HTERT RPE-1 (cell line): ENCODE results near the gene STRN3.
"Not testable (repeated sequence)": the region's sequence is repeated elsewhere in the genome, so short reads cannot be mapped to it uniquely, and the experiment has no call there.

ENCODE experiments used
- in situ Hi-C: fragments of 300-500 bp; cut with MboI; formaldehyde crosslinking; loops from 4 replicates; pipeline ENCODE4 v1.14.3; 2020; ENCODE audit warnings: low sequenced_read_pairs

The STRN3 gene

GRCh38 chr14:30972882-30973582 is 53.1 kb downstream of the STRN3 start:
- in situ Hi-C loops, result no loop called here

DNA sequence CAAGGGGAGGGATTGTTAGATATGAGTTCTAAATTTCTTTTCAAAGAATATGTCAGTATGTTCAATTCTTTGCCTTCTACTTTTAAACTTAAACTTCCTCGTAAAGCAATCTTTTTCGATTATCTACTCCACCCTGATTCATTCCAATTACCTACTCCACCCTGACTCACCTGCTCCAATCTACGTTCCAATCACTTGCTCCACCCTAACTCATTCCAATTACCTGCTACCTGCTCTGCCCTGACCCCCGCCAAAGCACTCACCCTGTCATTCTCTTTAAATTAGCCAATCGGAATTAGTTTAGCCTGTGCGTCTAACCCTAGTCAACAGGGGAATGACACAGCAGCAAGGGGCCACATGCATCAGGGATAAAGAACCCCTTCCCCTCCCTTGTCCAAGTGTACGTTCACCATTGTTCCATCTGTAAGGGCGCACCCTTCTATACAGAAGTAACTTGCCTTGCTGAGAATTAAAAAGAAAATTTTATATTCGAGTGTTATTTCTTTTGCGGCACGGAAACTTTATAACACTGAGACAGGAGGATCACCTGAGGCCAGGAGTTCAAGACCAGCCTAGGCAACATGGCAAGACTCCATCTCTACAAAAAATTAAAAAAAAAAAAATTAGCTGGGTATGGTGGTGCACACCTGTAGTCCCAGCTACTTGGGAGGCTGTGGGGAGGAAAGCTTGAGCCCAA is 54.0 kb downstream of the STRN3 start:
- in situ Hi-C loops, result not testable (repeated sequence)

GRCh38 chr14:30971586-30971985 is 54.6 kb downstream of the STRN3 start:
- in situ Hi-C loops, result no loop called here

DNA sequence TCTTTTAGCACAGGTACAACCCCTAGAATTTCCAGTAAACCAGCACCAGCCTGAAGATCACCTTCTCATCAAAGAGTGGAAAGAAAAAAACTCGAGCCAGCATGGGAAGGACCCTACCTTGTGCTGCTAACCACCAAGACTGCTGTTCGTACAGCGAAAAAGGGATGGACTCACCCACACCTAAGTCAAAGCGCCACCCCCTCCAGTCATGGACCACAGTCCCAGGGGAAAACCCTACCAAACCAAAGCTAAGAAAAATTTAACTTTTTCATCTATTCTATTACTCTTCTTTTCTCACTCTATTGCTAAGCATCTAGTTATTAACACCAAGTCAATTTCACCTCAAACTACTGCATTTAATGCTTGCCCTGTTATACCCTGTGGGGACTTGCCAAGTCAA is 56.4 kb downstream of the STRN3 start:
- in situ Hi-C loops, result not testable (repeated sequence)

GRCh38 chr14:30967364-30968098 is 58.6 kb downstream of the STRN3 start:
- in situ Hi-C loops, result not testable (repeated sequence)

DNA sequence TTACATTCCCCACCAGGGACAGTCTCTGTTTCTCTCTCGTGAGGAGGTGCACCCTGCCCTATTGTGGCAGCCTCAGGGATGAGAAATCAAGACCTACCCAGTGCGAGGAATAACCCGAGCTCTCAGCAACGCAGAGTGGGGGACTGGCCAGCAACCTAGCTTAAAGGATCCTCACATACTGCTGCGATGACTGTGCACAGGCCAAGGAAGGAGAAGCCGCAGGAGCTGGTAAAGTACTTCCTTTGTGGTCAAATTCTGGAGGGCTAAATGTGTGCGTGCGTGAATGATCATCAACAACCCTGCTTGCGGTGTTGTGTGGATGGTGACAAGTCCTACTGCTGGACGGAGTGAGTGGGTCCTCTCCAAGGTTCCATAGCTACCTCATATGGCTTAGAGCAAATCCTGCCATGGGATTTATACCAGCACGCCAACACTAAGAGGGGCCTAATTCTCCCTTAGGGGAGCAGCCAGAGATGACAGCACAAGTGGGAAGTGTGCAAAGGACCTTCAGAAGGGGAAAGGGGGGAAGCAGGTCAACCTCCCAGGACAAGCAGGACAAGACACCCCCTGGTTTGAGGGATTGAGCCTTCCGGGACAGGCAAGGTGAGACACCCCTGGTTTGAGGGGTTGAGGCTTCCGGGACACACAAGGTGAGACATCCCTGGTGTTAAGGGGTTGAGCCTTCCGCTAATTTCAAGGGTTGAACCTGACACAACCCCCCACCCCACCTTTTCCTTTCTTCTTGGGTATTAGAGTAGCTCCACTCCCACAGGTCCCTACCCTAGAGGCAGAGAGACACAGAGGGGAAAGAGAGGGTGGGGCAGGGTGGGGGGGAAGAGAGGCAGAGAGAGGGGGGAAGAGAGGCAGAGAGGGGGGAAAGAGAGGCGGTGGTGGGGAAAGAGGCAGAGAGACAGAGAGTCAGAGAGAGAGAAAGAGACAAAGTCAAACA is 59.5 kb downstream of the STRN3 start:
- in situ Hi-C loops, result no loop called here

GRCh38 chr14:30965861-30966260 is 60.3 kb downstream of the STRN3 start:
- in situ Hi-C loops, result not testable (repeated sequence)

DNA sequence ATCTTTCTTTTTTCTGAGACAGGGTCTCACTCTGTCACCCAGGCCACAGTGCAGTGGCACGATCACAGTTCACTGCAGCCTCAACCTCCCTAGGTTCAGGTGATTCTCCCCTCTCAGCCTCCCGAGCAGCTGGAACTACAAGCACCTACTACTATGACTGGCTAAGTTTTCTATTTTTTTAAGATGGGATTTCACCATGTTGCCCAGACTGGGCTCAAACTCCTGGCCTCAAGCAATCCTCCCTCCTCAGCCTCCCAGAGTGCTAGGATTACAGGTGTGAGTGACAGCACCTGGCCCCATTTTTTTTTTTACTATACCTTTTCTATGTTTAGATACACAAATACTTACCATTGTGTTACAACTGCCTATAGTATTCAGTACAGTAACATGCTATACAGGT is 63.6 kb downstream of the STRN3 start:
- in situ Hi-C loops, result not testable (repeated sequence)

DNA sequence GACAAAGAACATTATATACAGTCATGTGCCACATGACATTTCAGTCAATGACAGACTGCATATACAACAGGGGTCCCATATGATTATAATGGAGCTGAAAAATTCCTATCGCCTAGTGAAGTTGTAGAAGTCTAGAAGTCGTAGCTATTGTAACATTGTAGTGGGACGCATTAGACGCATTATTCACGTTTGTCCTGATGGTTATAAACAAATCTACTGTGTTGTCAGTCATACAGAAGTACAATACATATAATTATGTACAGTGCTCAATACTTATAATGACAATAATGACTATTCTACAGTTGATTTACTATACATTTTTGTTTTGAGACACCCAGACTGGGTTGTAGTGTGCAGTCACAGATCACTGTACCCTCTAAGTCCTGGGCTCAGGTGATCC is 64.8 kb downstream of the STRN3 start:
- in situ Hi-C loops, result no loop called here

- in situ Hi-C loops, result no loop called here
Measured at GRCh38 chr14:30960216-30960615, 66.0 kb downstream of the STRN3 start.

DNA sequence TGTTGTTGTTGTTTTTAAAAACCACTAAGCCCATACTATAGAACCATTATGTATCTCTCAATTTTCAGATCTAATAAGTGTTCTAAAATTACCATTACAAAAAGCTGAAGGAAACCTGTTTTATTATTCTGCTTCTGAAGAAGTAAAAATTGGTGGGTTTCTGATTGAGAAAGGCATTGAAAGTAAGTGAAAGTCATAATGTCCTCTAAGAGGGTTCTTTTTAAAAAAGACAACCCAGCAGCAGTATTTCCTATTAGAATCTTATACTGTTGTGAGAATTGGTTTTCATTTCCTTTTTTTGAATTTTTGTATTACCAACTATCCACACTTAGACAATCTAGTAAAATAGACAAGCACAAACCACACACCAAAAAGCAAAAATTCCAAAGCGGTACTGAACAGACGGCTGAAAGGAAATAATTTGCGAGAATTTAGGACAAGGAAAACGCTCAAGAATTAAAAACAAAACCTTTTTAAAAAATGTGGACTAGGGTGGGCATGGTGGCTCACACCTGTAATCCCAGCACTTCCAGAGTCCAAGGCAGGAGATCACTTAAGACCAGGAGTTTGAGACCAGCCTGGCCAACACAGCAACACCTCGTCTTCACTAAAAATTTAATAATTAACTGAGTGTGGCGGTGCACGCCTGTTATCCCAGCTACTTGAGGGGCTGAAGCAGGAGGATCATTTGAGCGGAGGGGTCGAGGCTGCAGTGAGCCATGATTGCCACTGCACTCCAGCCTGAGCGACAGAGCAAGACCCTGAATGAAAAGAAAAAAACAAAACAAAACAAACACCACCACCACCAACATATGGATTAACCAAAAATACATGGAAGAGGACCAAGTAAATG is 67.4 kb downstream of the STRN3 start:
- in situ Hi-C loops, result no loop called here

- in situ Hi-C loops, result no loop called here
Measured at GRCh38 chr14:30957813-30958370, 68.3 kb downstream of the STRN3 start.

- in situ Hi-C loops, result no loop called here
Measured at GRCh38 chr14:30949651-30950050, 76.5 kb downstream of the STRN3 start.

GRCh38 chr14:30943694-30944093 is 82.5 kb downstream of the STRN3 start:
- in situ Hi-C loops, result no loop called here

DNA sequence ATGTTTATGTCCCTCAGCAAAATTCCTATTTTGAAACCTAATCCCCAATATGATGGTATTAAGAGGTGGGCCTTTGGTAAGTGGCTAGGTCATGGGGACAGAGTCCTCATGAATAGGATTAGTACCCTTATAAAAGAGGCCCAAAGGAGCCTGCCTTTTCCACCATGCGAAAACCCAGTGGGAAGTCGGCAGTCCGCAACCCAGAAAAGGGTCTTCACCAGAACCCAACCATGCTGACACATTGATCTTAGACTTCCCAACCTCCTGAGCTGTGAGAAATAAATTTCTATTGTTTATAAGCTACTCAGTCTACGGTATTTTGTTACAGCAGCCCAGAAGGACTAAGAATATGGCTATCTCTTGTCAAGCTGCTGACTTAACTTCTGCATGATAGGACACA is 85.3 kb downstream of the STRN3 start:
- in situ Hi-C loops, result no loop called here

DNA sequence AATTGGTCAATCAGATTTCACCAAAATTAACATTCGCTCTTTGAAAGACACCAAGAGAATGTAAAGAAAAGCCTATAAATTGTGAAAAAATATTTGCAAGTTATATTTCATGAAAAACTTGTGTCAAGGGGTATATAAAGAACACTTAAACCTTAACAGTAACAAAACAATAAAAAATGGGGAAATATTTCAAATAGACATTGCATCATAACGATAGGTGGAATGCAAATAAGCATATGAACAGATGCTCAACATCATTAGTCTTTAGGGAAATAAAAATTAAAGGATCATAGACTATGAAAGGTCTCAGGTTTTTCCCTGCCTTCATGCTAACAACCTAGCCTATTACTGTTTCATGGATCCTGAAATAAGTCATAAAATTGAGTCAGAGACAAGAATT is 87.6 kb downstream of the STRN3 start:
- in situ Hi-C loops, result no loop called here

DNA sequence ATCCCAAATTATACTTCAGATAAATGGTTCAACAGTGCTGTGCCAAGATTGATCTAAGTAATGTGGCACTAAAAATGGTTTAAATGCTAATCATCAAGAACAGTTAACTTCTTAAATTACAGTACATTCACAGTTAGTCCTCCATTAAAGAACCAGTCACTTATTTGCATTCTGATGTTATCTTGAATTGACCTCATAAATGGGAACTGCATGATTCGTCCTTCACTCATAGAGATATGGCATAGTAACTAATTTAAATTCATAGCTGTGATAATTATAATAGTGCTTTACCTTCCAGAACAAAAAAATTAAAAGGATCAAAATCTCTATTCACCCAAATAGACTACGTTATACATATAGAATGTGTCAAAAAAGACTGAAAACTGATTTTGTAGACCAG is 90.7 kb downstream of the STRN3 start:
- in situ Hi-C loops, result no loop called here

DNA sequence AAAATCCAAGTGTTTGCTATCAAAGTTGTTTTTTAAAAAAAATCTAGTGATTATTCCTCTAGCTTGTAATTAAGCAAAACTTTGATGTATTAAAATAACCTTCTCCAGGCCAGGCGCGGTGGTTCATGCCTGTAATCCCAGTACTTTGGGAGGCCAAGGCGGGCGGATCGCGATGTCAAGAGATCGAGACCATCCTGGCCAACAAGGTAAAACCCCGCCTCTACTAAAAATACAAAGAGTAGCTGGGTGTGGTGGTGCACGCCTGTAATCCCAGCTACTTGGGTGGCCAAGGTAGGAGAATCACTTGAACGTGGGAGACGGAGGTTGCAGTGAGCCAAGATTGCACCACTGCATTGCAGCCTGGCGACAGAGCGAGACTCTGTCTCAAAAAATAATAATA is 92.2 kb downstream of the STRN3 start:
- in situ Hi-C loops, result not testable (repeated sequence)

- in situ Hi-C loops, result no loop called here
Measured at GRCh38 chr14:30928462-30928861, 97.7 kb downstream of the STRN3 start.

DNA sequence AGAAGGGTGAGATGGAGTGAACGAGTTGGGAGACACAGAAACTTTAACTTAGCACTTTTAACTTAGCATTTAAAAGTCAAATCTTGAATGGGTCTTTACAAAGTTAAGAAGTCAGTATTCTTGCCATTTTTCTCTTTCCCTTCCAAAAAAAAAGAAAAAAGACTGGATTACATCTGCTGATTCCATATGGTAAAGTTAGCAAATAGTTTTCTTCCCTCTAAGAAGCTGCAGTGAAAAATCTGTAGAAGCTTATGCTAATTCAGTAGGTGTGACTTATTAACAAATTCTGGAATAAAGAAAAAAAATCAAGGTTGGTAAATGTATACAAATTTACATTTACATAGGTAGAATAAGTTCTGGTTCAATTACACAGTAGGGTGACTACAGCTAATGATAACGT is 100.9 kb downstream of the STRN3 start:
- in situ Hi-C loops, result no loop called here
